Measurements from ENCODE around the gene DNLZ. TPM values are rescaled to one million over a fixed set of nuclear protein-coding genes. Genes with fewer than 3 reads are reported as not detected.
"Not testable (repeated sequence)": the region's sequence is repeated elsewhere in the genome, so short reads cannot be mapped to it uniquely, and the experiment has no call there.

DNLZ gene
- total and polyA plus RNA-seq, 3 experiments from 2014 or later, result 40.6 to 65.6 (median 43.0) TPM

DNA sequence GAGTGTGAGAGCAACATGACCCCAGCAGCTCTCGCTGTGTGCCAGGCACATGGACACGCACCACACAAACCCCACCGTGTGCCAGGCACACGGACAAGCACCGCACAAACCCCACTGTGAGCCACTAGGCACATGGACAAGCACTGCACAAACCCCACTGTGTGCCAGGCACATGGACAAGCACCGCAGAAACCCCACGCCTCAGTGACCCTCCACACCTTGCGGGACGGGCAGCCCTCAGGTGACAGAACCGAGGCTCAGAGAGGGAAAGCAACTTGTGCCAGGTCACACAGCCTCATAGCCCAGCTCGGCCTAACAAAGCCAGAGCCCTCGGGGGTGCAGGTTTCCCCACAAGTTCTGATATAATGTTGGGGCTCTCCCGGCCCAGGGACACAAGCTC, 38.2 kb downstream of the DNLZ start:
- Histone ChIP-seq H3K36me3 (ENCODE audit: insufficient read depth, low read length) (no peaks in the 10 kb centered on the region), H3K4me3 (ENCODE audit: low read length) (no peak overlapping the region), H3K9me3 (ENCODE audit: low read length) (no peaks in the 10 kb centered on the region), H3K4me1 (ENCODE audit: insufficient read depth, low read length) (peaks cover 12% of the 10 kb centered on the region), H3K27ac (ENCODE audit: low read depth, low read length) (no peak overlapping the region), H3K27me3 (ENCODE audit: insufficient read depth, low read length, poor library complexity, severe bottlenecking) (no peaks in the 10 kb centered on the region)
- H3K9me3 Mint-ChIP-seq, result no peaks in the 10 kb centered on the region
- ChIA-PET POLR2A (no interaction called here), CTCF (no interaction called here)
- H3K27ac Mint-ChIP-seq, result no peak overlapping the region
- DNase-seq, result no peak
- no peaks in the 10 kb centered on the region for H3K36me3 Mint-ChIP-seq
- H3K4me1 Mint-ChIP-seq, result peaks cover 0 to 4% (median 3%) of the 10 kb centered on the region in 3 donors
- H3K4me3 Mint-ChIP-seq, result peak overlapping the region in 3 of 7 donors; percentile 5 to 69 (median 19)
- no peaks in the 10 kb centered on the region for H3K27me3 Mint-ChIP-seq

DNA sequence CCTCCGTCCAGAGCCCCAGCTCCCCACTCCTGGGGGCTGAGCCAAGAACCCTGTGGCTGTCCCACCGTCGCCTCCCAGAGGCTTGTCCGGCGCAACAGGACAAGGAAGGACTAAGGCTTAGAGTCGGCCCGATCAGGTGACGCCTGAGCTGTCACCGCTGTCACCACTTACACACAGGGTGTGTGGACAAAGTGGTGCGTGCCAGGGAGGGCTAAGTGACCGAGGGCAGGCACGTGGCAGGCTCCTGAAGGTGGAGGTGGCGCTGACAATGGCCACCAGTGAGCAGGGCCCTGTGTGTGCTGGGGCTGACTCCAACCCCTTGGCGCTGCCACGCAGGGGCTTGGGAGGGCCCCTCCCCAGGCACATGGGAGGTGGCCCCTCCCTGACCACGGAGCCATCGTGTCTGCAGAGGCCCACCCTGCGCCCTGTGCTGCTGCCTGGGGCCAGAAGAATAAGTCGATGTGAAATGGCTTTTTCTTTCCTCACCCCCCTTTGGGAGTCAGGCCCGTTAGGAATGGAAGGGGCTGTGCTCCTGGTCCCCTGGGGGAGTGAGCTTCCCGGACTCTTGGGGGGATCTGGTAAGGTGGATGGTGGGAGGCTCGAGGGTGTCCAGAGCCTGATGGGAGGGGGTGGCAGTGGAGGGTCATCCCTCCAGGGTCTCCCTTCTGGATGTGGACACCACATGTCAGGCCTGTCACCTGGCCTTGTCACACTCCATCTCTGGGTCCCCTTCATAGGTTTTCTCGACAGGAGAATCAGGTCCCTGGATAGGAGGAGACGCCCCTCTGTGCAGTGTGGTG, 38.8 kb downstream of the DNLZ start:
- CTCF ChIA-PET, result no interaction called here
- peak overlapping the region in 1 of 7 donors; percentile 69 for H3K4me3 Mint-ChIP-seq
- no peaks in the 10 kb centered on the region for H3K36me3 ChIP-seq (ENCODE audit: insufficient read depth, low read length)
- H3K36me3 Mint-ChIP-seq, result no peaks in the 10 kb centered on the region
- H3K27me3 ChIP-seq (ENCODE audit: insufficient read depth, low read length, poor library complexity, severe bottlenecking), result no peaks in the 10 kb centered on the region
- H3K4me1 Mint-ChIP-seq, result peaks cover 0 to 4% (median 3%) of the 10 kb centered on the region in 3 donors
- H3K27ac Mint-ChIP-seq, result no peak overlapping the region
- H3K9me3 Mint-ChIP-seq, result no peaks in the 10 kb centered on the region
- POLR2A ChIA-PET, result no interaction called here
- H3K27ac ChIP-seq (ENCODE audit: low read depth, low read length), result no peak overlapping the region
- H3K4me3 ChIP-seq (ENCODE audit: low read length), result no peak overlapping the region
- no peaks in the 10 kb centered on the region for H3K27me3 Mint-ChIP-seq
- peaks cover 12% of the 10 kb centered on the region for H3K4me1 ChIP-seq (ENCODE audit: insufficient read depth, low read length)
- DNase-seq, result no peak
- no peaks in the 10 kb centered on the region for H3K9me3 ChIP-seq (ENCODE audit: low read length)

DNA sequence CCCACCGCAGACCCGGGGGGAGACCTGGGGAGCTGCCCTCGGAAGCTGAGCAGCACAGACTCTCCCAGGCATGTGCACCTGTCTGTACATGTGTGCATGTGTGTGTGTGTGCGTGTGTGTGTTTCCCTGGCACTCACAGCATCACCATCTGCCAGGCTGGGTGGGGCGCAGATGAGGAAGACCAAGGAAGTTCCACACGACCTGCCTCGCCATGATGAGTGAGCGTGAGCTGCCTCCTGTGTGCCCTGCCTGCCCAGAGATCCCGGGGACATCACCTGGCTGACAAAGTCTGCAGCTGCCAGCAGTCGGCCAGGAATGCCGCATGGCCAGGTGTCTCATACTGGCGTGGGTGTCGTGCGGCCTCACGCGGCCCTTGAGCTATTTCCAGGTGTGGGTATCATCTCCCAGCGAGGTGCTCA, 40.2 kb downstream of the DNLZ start:
- no peaks in the 10 kb centered on the region for H3K9me3 Mint-ChIP-seq
- Histone ChIP-seq H3K9me3 (ENCODE audit: low read length) (no peaks in the 10 kb centered on the region), H3K27ac (ENCODE audit: low read depth, low read length) (no peak overlapping the region), H3K4me1 (ENCODE audit: insufficient read depth, low read length) (peaks cover 8% of the 10 kb centered on the region), H3K36me3 (ENCODE audit: insufficient read depth, low read length) (no peaks in the 10 kb centered on the region), H3K27me3 (ENCODE audit: insufficient read depth, low read length, poor library complexity, severe bottlenecking) (no peaks in the 10 kb centered on the region), H3K4me3 (ENCODE audit: low read length) (no peak overlapping the region)
- no peaks in the 10 kb centered on the region for H3K36me3 Mint-ChIP-seq
- H3K27me3 Mint-ChIP-seq, result no peaks in the 10 kb centered on the region
- peak overlapping the region in 1 of 7 donors; percentile 30 for H3K4me3 Mint-ChIP-seq
- no peaks in the 10 kb centered on the region for H3K4me1 Mint-ChIP-seq
- POLR2A ChIA-PET, result no interaction called here
- no peak overlapping the region for H3K27ac Mint-ChIP-seq
- CTCF ChIA-PET, result interaction anchor here (0.9 kb wide), 1 partner anchor 11 kb away, joined by 3 read pairs; no protein-coding TSS in a partner anchor
- no peak for DNase-seq

DNA sequence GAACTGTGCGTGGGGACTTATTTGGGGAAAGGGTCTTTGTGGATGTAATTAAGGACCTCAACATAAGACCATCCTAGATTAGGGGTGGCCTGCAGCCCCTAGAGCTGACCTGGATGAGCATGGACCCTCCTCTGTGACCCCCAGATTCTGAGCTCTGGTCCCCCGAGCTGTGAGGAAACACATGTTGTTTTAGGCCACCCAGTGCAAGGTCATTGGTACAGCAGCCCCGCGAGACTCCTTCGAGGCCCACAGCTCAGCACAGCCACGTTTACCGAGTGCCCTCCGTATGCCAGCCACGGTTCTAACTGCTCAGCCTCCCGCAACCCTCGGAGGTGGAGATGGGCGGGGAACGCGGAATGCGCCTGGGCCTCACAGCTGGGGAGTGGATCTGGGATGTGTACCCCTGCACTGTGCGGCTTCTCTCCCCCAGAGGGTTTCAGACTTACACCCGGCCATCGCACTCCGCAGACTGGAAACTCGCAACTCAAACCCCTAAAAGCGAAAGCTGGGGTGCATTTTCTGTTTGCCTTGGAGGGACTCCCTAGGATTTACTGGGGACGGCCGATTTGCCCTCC, 40.7 kb downstream of the DNLZ start:
- Histone ChIP-seq H3K36me3 (ENCODE audit: insufficient read depth, low read length) (no peaks in the 10 kb centered on the region), H3K9me3 (ENCODE audit: low read length) (no peaks in the 10 kb centered on the region), H3K27me3 (ENCODE audit: insufficient read depth, low read length, poor library complexity, severe bottlenecking) (no peaks in the 10 kb centered on the region), H3K4me1 (ENCODE audit: insufficient read depth, low read length) (peaks cover 4% of the 10 kb centered on the region), H3K4me3 (ENCODE audit: low read length) (no peak overlapping the region), H3K27ac (ENCODE audit: low read depth, low read length) (no peak overlapping the region)
- Mint-ChIP-seq H3K4me3 (peak overlapping the region in 1 of 7 donors; percentile 30), H3K4me1 (no peaks in the 10 kb centered on the region), H3K27me3 (peaks cover 0 to under 1% of the 10 kb centered on the region in 2 donors), H3K36me3 (no peaks in the 10 kb centered on the region), H3K9me3 (no peaks in the 10 kb centered on the region), H3K27ac (no peak overlapping the region)
- POLR2A ChIA-PET, result no interaction called here
- DNase-seq, result no peak
- CTCF ChIA-PET, result no interaction called here

DNA sequence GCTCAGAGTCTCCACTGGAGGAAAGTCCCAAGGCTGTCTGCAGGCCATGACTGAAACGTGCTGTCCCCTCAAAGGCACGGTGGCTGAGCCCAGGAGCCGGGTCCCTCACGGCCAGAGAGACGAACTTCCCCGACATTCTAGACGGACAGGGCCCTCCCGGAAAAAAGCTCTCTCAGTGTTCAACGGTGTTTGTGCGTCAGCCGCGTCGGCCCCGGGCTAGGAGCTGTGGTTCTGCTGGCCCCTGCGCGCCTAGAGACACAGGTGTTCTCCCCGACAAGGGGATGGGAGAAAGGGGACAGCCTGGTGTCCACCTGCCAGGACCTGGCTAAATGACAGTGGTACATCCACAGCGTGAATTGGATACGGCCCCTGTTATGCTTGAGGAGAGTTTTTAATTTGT, 42.0 kb downstream of the DNLZ start:
- Mint-ChIP-seq H3K27me3 (peaks cover 0 to 3% of the 10 kb centered on the region in 2 donors), H3K4me1 (peaks cover 3 to 5% (median 4%) of the 10 kb centered on the region in 3 donors), H3K27ac (no peak overlapping the region), H3K9me3 (peaks cover 0 to 2% (median 0%) of the 10 kb centered on the region in 5 donors), H3K36me3 (no peaks in the 10 kb centered on the region), H3K4me3 (no peak overlapping the region)
- H3K36me3 ChIP-seq (ENCODE audit: insufficient read depth, low read length), result no peaks in the 10 kb centered on the region
- H3K4me3 ChIP-seq (ENCODE audit: low read length), result no peak overlapping the region
- ChIA-PET CTCF (no interaction called here), POLR2A (no interaction called here)
- no peaks in the 10 kb centered on the region for H3K9me3 ChIP-seq (ENCODE audit: low read length)
- no peaks in the 10 kb centered on the region for H3K4me1 ChIP-seq (ENCODE audit: insufficient read depth, low read length)
- no peaks in the 10 kb centered on the region for H3K27me3 ChIP-seq (ENCODE audit: insufficient read depth, low read length, poor library complexity, severe bottlenecking)
- H3K27ac ChIP-seq (ENCODE audit: low read depth, low read length), result no peak overlapping the region
- no peak for DNase-seq

DNA sequence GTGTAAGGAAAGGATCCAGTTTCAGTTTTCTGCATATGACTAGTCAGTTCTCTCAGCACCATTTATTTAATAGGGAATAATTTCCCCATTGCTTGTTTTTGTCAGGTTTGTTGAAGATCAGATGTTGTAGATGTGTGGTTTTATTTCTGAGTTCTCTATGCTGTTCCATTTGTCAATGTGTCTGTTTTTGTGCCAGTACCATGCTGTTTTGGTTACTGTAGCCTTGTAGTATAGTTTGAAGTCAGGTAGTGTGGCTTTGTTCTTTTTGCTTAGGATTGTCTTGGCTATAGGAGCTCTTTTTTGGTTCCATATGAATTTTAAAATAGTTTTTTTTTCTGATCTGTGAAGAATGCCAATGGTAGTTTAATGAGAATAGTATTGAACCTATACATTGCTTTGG, 42.6 kb downstream of the DNLZ start:
- H3K27me3 Mint-ChIP-seq; H3K4me3 Mint-ChIP-seq; H3K4me1 ChIP-seq (ENCODE audit: insufficient read depth, low read length); H3K9me3 ChIP-seq (ENCODE audit: low read length); H3K27me3 ChIP-seq (ENCODE audit: insufficient read depth, low read length, poor library complexity, severe bottlenecking); H3K9me3 Mint-ChIP-seq; H3K27ac ChIP-seq (ENCODE audit: low read depth, low read length); POLR2A ChIA-PET; H3K36me3 Mint-ChIP-seq; DNase-seq; H3K4me3 ChIP-seq (ENCODE audit: low read length); H3K36me3 ChIP-seq (ENCODE audit: insufficient read depth, low read length); CTCF ChIA-PET: not testable (repeated sequence)
- Mint-ChIP-seq H3K4me1 (peaks cover 9 to 11% (median 10%) of the 10 kb centered on the region in 3 donors), H3K27ac (peak overlapping the region in 2 of 8 donors; percentile 10 to 57)

DNA sequence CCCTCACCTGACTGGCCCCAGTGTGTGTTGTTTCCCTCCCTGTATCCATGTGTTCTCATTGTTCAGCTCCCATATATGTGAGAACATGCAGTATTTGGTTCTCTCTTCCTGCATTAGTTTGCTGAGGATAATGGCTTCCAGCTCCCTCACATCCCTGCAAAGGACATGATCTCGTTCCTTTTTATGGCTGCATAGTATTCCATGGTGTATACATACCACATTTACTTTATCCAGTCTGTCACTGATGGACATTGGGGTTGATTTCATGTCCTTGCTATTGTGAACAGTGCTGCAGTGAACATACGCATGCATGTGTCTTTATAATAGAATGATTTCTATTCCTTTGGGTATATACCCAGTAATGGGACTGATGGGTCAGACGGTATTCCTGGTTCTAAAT, 43.6 kb downstream of the DNLZ start:
- H3K9me3 ChIP-seq (ENCODE audit: low read length); CTCF ChIA-PET; POLR2A ChIA-PET; H3K4me1 ChIP-seq (ENCODE audit: insufficient read depth, low read length); H3K27ac ChIP-seq (ENCODE audit: low read depth, low read length); H3K4me3 ChIP-seq (ENCODE audit: low read length); H3K36me3 ChIP-seq (ENCODE audit: insufficient read depth, low read length); DNase-seq; H3K27ac Mint-ChIP-seq; H3K27me3 ChIP-seq (ENCODE audit: insufficient read depth, low read length, poor library complexity, severe bottlenecking); H3K4me3 Mint-ChIP-seq; H3K36me3 Mint-ChIP-seq: not testable (repeated sequence)
- Mint-ChIP-seq H3K4me1 (peaks cover 11 to 20% (median 18%) of the 10 kb centered on the region in 3 donors), H3K9me3 (peaks cover 0 to 16% (median 12%) of the 10 kb centered on the region in 5 donors), H3K27me3 (peaks cover 0 to 10% of the 10 kb centered on the region in 2 donors)

DNA sequence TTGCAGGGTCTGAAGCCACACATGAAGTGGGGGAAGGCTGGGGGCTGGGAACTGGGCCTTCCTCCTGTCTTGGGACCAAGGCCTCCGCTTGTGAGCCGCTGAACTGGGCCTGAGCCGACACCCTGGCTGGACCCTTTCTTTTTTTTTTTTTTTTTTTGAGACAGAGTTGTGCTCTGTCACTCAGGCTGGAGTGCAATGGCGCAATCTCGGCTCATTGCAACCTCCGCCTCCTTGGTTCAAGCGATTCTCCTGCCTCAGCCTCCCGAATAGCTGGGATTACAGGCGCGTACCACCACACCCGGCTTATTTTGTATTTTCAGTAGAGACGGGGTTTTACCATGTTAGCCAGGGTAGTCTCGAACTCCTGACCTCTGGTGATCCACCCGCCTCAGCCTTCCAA, 44.3 kb downstream of the DNLZ start:
- H3K27me3 Mint-ChIP-seq, result peaks cover 0 to 10% of the 10 kb centered on the region in 2 donors
- H3K27ac ChIP-seq (ENCODE audit: low read depth, low read length); H3K4me1 ChIP-seq (ENCODE audit: insufficient read depth, low read length): not testable (repeated sequence)

More for the DNA sequence above, 44.3 kb downstream of the DNLZ start:
- Mint-ChIP-seq H3K4me1 (peaks cover 11 to 20% (median 18%) of the 10 kb centered on the region in 3 donors), H3K9me3 (peaks cover 0 to 18% (median 12%) of the 10 kb centered on the region in 5 donors)
- peaks cover 13% of the 10 kb centered on the region for H3K9me3 ChIP-seq (ENCODE audit: low read length)
- H3K36me3 Mint-ChIP-seq; H3K4me3 Mint-ChIP-seq; DNase-seq; H3K4me3 ChIP-seq (ENCODE audit: low read length); POLR2A ChIA-PET; H3K27me3 ChIP-seq (ENCODE audit: insufficient read depth, low read length, poor library complexity, severe bottlenecking); H3K27ac Mint-ChIP-seq; CTCF ChIA-PET; H3K36me3 ChIP-seq (ENCODE audit: insufficient read depth, low read length): not testable (repeated sequence)
